ENCODE data around the gene CDC42BPA. TPM values are rescaled to one million over a fixed set of nuclear protein-coding genes. Genes with fewer than 3 reads are reported as not detected.
"Not testable (repeated sequence)": the region's sequence is repeated elsewhere in the genome, so short reads cannot be mapped to it uniquely, and the experiment has no call there.

The CDC42BPA gene
- total RNA-seq, 2 donors from 2014 or later = 0.87 to 7.3 TPM

GRCh38 chr1:227245613-227246320, 72.5 kb downstream of the CDC42BPA start:
- no peak for DNase-seq (ENCODE audit: low spot score in 2 of 2)
- no peak for ATAC-seq
- H3K36me3 Mint-ChIP-seq = peaks cover 5 to 7% of the 10 kb centered on the region in 2 donors
- peaks cover 0 to 8% of the 10 kb centered on the region in 2 donors for H3K9me3 Mint-ChIP-seq
- H3K27ac Mint-ChIP-seq = no peak overlapping the region

GRCh38 chr1:227244339-227245118, 73.8 kb downstream of the CDC42BPA start:
- Mint-ChIP-seq H3K9me3 (peaks cover 0 to 8% of the 10 kb centered on the region in 2 donors), H3K36me3 (peaks cover 5 to 7% of the 10 kb centered on the region in 2 donors), H3K27ac (no peak overlapping the region)
- no peak for ATAC-seq
- DNase-seq (ENCODE audit: low spot score in 2 of 2) = no peak

- Mint-ChIP-seq H3K27ac (no peak overlapping the region), H3K36me3 (peaks cover 5 to 7% of the 10 kb centered on the region in 2 donors), H3K9me3 (peaks cover 0 to 8% of the 10 kb centered on the region in 2 donors)
- no peak for ATAC-seq
- DNase-seq (ENCODE audit: low spot score in 2 of 2) = no peak
These were observed 75.2 kb downstream of the CDC42BPA start for GRCh38 chr1:227242811-227243682.

GRCh38 chr1:227240983-227241382, 77.3 kb downstream of the CDC42BPA start:
- no peak for ATAC-seq
- Mint-ChIP-seq H3K9me3 (no peaks in the 10 kb centered on the region), H3K36me3 (no peaks in the 10 kb centered on the region), H3K27ac (no peak overlapping the region)
- no peak for DNase-seq (ENCODE audit: low spot score in 2 of 2)

GRCh38 chr1:227234998-227235405, 83.3 kb downstream of the CDC42BPA start:
- ATAC-seq (peak in 1 of 2 donors; percentile 51), DNase-seq (ENCODE audit: low spot score in 2 of 2) (no peak)
- Mint-ChIP-seq H3K9me3 (no peaks in the 10 kb centered on the region), H3K36me3 (no peaks in the 10 kb centered on the region), H3K27ac (no peak overlapping the region)

GRCh38 chr1:227231128-227231527, 87.2 kb downstream of the CDC42BPA start:
- not testable (repeated sequence) for DNase-seq (ENCODE audit: low spot score in 2 of 2); H3K9me3 Mint-ChIP-seq; H3K27ac Mint-ChIP-seq; H3K36me3 Mint-ChIP-seq; ATAC-seq

- DNase-seq (ENCODE audit: low spot score in 2 of 2) = no peak
- Mint-ChIP-seq H3K27ac (no peak overlapping the region), H3K36me3 (no peaks in the 10 kb centered on the region), H3K9me3 (no peaks in the 10 kb centered on the region)
- no peak for ATAC-seq
These were observed 90.1 kb downstream of the CDC42BPA start for GRCh38 chr1:227228201-227228600.

GRCh38 chr1:227227761-227228160, 90.5 kb downstream of the CDC42BPA start:
- Mint-ChIP-seq H3K9me3 (no peaks in the 10 kb centered on the region), H3K36me3 (no peaks in the 10 kb centered on the region), H3K27ac (no peak overlapping the region)
- ATAC-seq (no peak), DNase-seq (ENCODE audit: low spot score in 2 of 2) (no peak)

GRCh38 chr1:227225715-227226346, 92.5 kb downstream of the CDC42BPA start:
- Mint-ChIP-seq H3K36me3 (no peaks in the 10 kb centered on the region), H3K27ac (no peak overlapping the region), H3K9me3 (no peaks in the 10 kb centered on the region)
- DNase-seq (ENCODE audit: low spot score in 2 of 2) (no peak), ATAC-seq (no peak)

- no peak overlapping the region for H3K27ac Mint-ChIP-seq
- no peaks in the 10 kb centered on the region for H3K36me3 Mint-ChIP-seq
- no peak for ATAC-seq
- H3K9me3 Mint-ChIP-seq = no peaks in the 10 kb centered on the region
- no peak for DNase-seq (ENCODE audit: low spot score in 2 of 2)
These were observed 95.0 kb downstream of the CDC42BPA start for GRCh38 chr1:227223171-227223806.

- Mint-ChIP-seq H3K9me3 (no peaks in the 10 kb centered on the region), H3K27ac (no peak overlapping the region), H3K36me3 (no peaks in the 10 kb centered on the region)
- ATAC-seq (no peak), DNase-seq (ENCODE audit: low spot score in 2 of 2) (no peak)
These were observed 98.5 kb downstream of the CDC42BPA start for GRCh38 chr1:227219715-227220292.

GRCh38 chr1:227218870-227219573, 99.3 kb downstream of the CDC42BPA start:
- DNase-seq (ENCODE audit: low spot score in 2 of 2) = no peak
- Mint-ChIP-seq H3K27ac (no peak overlapping the region), H3K36me3 (no peaks in the 10 kb centered on the region), H3K9me3 (no peaks in the 10 kb centered on the region)
- no peak for ATAC-seq

- ATAC-seq (no peak), DNase-seq (ENCODE audit: low spot score in 2 of 2) (no peak)
- Mint-ChIP-seq H3K36me3 (no peaks in the 10 kb centered on the region), H3K9me3 (no peaks in the 10 kb centered on the region), H3K27ac (no peak overlapping the region)
These were observed 102.3 kb downstream of the CDC42BPA start for GRCh38 chr1:227215863-227216510.

GRCh38 chr1:227214207-227214606, 104.1 kb downstream of the CDC42BPA start:
- Mint-ChIP-seq H3K9me3 (no peaks in the 10 kb centered on the region), H3K27ac (no peak overlapping the region), H3K36me3 (no peaks in the 10 kb centered on the region)
- DNase-seq (ENCODE audit: low spot score in 2 of 2) (no peak), ATAC-seq (no peak)

GRCh38 chr1:227213426-227213825, 104.9 kb downstream of the CDC42BPA start:
- ATAC-seq = no peak
- no peak overlapping the region for H3K27ac Mint-ChIP-seq

More at GRCh38 chr1:227213426-227213825, 104.9 kb downstream of the CDC42BPA start:
- DNase-seq (ENCODE audit: low spot score in 2 of 2) = no peak
- no peaks in the 10 kb centered on the region for H3K9me3 Mint-ChIP-seq
- no peaks in the 10 kb centered on the region for H3K36me3 Mint-ChIP-seq
